RPMI7951 (cell line): ENCODE data around the gene GMEB2. TPM values are rescaled to one million over a fixed set of nuclear protein-coding genes. Genes with fewer than 3 reads are reported as not detected.

Experiments used
- DNase-seq: peaks from one replicate; pipeline ENCODE4 v3.0.0-alpha.2; 2012; ENCODE audit warnings: low read depth
- total RNA-seq: library from RNA; depleted of rRNA; stranded (reverse); fragments of >200 nt; shearing (Covaris generic); gene quantifications from 2 replicates; pipeline ENCODE4 v1.2.3, GENCODE V29; 2014; rRNA removed

GMEB2 gene
- total RNA-seq, 1 experiment from 2014 or later: 7.6 TPM

DNA sequence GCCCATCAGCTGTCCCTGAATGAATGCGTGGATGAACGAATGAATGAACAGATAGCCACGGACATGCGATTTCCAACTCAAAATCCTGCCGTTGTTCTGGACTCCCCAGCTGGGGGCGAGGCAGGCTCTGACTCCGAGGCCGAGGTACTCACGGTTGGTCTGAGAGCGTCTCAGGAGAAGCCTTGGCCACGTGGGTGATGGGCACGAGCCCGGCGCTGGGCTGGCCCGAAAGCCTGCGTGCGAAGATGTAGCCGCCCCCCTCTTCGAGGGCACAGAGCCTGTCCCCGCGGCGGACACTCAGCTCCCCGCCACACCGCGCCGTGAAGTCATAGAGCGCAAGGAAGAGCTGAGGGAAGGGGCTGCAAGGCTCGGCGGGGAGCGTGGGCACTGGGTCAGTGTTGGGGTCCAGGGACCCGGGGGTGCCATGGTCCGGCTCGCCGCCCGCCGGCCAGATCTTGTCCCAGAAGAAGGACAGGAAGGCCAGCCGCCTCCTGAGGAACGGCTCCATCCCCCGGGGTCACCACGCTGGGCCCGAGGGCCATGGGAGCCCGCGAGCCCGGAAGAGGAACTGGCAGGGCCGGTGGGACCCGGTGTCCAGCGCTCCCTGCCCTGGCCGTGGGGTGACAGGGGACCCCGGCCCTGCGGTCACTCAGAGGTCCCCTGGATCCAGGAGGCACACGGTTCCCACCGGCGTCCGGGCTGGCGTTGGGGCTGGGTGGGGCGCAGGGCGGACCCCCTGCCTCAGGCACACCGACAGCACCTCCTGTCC, 79.8 kb downstream of the GMEB2 start:
- no peak for DNase-seq

DNA sequence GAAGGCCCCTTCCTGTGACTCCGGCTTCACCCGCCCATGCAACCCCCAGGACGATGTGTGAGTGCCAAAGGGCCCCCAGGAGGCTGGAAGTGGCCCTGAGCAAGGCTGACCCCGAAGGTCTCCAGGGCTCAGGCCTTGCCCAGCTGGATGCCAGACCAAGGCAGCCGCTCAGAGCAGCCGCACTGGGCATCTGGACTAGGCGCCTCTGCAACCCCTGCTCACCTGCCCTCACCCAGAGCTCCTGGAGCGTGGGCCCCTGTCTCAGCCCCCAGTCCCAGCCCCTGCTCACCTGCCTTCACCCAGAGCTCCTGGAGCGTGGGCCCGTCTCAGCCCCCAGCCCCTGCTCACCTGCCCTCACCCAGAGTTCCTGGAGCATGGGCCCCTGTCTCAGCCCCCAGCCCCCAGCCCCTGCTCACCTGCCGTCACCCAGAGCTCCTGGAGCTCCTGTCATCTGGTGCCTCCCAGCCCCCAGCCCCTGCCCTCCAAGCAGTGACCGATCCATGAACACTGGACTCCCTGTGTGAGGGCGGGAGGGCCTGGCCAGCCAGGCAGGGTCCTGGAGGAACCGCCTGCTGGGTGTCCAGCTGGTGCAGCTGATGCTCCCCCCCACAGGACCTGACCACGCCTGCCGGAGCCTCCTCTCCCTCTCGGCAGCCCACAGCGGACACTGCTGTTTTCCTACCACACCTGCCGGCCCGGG, 80.5 kb downstream of the GMEB2 start:
- DNase-seq: no peak

DNA sequence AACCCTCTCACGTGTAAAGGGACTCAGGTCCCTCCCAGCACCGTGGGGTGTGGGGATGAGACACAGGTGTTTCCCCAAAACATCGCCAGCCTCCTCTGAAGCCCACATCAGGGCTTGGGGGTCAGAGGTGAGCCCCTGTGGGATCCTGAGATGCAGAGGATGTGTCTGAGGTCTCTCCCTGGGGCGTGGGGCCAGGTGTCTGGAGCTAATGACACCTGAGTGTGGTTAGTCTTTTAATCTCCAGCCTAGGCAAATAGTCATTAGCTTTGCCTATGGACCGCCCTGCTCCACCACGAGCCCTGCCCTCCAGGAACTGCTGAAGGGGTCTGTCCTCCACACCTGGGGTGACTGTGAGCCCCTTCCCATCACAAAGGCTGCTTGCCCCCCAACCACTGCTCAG, 81.1 kb downstream of the GMEB2 start:
- DNase-seq: no peak

DNA sequence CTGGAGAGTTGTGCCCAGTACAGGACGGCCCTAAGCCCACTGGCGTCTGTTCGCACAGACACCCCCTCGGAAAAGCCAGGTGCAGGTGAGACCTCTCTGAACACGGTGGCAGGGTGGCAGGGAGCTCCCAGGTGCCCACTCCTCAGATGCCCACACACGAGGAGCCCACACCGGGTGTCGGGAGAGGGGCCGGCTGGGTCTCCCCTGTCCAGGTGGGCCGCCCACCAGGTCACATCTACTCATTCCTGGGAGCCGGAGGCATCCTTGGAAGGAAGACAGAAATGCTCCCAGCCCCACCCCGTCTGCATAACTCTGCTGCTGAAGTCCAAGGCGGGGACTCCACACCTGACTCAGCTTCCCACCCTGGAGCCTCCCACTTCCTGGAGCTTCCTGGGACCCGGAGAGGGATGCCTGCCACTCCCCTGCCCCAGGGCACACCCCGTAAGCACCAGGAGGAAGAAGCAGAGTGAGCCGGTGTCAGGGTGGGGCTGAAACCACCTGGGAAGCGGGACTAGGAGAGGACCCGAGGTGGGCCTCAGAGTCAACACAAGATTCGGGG, 81.9 kb downstream of the GMEB2 start:
- DNase-seq: no peak

DNA sequence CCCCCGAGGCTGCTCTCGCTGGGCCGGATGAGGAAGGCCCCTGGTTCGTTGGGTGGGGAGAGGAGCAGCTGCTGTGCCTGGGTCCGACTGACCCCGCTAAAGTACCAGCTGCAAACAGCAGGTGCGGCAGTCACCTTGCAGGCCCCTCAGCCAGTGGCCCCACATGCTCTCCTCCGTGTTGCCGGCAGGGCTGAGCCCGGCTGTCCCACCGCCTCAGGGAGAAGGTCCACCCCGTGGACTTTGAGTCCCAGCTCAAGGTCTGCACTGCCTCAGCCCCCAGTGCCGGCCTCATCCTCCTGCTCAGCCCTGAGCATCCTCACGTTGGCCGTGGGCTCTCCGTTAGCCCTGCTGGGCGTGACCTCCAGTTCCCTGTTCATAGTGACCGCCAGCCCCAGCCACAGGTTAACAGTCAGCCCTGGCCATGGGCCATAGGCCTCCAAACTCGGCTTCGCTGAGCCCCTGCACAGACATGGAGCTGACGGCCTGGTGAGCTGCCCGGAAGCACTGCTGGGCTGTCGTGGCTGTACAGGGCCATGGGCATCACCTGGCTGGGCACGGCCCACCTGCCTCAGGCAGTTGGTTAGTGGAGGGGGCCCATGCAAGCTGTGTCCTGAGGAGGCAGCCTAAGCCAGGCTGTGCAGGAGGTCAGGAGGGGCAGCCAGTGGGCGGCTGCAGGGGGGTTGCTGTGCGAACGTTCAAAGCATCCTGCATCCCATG, 82.5 kb downstream of the GMEB2 start:
- no peak for DNase-seq

DNA sequence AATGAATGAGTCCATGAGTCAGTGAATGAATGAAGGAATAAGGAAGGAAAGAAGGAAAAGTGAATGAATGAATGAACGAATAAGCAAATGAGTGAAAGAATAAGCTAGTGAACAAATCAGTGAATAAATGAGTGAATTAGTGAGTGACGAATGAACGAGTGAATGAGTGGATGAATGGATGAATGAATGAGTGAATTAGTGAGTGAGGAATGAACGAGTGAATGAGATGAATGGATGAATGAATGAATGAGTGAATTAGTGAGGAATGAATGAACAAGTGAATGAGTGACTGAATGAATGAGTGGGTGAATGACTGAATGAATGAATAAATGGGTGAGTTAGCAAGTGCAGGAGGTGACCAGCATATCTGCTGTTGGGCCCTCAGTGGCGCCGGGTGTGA, 83.2 kb downstream of the GMEB2 start:
- DNase-seq: no peak

DNA sequence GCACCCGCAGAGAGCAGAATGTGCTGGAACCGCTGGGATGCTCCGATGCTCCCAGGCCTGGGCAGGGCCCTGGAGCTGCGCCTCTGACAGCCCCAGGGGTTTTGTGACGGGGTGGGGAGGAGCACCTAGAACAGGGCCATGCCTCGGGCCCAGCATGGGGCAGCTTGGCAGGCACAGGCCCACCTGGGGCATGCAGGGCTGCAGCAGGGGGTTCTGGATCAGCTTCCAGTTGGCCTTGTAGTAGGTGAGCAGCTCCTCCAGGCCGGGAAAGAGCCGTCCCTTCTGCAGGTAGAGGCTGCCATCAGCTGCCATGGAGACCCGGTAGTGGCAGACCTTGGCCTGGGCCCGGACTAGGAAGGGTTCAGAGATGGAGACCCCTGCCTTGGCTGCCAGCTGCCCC, 83.8 kb downstream of the GMEB2 start:
- no peak for DNase-seq

DNA sequence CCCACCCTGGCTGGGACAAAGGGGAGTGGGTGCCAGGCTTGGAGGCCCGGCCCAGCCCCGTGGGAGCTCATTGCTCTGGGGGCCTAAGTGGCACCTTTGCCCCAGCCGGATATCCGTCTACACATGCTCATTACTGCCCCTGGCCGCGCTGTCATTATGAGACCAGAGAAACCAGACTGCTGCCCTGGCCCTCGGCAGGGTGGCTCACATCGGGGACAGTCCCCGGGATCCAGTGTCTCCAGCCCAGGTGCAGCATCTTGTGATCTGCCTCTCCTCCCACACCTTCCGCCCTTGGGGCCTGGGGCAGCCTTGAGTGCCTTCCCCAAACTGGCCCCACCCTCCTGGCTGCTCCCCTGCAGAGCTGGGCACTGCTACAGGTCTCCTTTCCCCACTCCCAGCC, 84.2 kb downstream of the GMEB2 start:
- no peak for DNase-seq

DNA sequence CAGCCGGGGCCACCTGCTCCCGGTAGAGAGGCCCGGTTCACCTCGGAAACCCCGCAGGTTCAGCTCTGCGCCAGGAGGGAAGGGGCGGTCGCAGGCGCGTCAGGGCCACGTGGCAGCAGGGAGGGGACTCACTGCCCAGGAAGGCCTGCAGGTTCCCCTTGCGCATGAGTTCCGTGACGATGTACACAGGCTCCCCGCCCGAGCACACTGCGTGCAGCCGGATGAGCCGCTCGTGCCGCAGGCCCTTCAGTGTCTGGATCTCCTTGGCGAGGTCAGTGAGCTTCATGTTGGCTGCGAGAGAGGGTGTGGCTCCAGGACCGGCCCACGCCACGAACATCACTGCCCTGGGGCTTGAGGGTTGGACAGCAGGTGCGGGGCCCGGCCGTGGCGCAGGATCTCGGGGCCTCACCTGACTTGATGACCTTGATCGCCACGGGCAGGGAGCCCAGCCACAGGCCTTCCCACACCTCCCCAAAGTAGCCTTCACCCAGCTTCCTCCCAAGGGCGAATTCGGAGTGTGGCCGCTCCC, 84.8 kb downstream of the GMEB2 start:
- no peak for DNase-seq

DNA sequence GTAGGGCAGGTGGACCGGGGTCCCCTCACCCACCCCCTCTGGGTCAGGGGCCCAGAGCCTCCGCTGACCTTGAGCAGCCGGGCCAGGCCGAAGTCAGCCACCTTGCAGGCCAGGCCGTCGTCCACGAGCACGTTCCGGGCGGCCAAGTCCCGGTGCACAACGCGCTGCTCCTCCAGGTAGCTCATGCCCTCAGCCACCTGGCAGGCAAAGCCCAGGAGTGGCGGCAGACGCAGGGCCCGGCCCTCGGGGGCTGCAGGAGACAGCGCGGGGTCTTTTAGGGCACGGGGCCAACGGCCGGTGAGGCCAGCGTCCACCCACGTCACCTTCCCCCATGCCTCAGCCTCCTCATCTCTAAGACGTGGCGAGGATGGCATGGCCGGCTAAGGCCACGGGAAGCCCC, 85.5 kb downstream of the GMEB2 start:
- no peak for DNase-seq

DNA sequence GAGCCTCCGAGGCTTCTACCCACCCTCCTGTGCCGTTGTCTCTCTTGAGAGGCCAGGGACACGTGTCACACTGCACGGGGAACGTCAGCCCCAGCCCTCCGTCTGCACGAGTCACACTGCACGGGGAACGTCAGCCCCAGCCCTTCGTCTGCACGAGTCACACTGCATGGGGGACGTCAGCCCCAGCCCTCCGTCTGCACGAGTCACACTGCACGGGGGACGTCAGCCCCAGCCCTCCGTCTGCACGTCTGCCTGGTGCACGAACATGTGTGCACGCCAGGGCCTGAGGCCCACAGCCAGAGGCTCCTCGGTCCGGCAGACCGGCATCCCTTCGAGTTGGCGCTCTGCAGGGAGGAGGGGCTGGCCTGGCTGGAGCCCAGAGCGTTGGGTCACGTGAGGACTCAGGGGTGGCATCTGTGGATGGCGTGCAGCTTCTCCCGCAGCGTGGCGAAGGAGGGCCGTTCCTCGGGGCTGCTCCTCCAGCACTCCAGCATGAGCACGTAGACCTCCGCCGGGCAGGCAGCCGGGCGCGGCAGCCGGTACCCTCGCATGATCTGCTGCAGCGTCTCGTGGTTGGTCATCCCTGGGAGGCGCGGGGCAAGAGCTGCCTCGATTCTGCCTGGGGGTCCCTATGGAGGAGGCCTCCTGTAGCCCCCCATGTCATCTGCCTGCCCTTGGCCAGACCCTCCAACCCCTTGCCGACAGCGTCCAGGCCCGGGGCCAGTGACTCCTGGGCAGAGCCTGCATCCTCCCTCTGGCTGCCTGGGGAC, 86.3 kb downstream of the GMEB2 start:
- peak; percentile 80 for DNase-seq

DNA sequence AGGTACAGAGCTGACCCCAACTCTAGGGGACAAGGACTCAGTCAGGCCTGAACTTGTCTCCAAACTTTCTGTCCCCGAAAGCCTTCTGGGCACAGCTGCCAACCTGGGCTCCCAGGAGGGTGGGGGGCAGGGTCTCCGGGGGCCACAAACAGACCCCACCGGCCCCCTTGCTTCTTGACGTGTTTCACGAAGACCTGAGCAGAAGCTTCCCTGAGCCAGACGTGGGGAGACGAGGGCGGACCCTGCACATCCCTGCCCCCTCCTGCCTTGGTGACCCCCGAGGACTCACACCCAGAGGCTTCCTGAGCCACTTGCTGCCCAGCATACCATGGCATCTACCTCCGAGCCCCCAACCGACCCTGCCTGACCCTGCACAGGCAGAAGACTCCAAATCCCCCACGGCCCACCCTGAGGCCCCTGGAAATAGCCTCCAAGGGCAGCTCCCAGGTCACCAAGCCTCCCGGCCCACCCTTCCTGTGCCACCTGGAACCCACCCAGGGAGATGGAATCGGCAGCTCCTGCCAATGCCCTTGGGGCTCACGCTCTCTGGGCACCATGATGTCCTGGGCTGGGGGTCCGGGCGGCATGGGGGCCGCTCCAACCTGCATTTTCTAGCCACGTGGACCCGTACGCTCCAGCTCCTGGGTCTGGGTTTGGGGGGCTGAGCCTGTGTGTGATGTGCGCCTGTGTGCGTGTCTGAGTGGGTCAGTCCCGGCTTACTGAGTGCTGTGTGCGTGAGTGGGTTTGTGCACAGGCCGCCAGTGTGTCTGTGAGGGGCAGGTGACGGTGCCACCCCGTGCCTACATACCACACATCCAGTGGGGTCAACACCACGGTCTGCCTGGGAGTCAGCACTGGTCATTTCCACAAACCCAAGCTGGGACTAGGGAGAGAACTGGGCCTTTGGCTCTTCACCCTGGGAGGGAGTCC, 87.2 kb downstream of the GMEB2 start:
- no peak for DNase-seq

DNA sequence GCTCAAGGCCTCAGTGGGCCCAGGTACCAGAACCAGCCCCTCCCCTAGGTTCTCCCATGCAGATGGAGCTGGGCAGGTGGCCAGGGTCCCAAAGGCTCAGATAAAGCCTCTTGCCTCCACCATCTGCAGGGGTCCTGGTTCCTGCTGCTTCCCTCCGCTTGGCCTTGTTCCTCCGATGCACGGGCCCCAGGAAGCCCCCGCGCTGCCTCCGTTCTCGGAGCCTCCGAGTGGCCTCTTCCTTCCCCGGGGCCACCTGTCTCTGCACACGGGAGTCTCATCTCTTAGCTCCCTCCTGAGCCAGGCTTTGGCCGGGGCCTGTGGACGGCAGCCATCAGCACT, 87.8 kb downstream of the GMEB2 start:
- DNase-seq: no peak

DNA sequence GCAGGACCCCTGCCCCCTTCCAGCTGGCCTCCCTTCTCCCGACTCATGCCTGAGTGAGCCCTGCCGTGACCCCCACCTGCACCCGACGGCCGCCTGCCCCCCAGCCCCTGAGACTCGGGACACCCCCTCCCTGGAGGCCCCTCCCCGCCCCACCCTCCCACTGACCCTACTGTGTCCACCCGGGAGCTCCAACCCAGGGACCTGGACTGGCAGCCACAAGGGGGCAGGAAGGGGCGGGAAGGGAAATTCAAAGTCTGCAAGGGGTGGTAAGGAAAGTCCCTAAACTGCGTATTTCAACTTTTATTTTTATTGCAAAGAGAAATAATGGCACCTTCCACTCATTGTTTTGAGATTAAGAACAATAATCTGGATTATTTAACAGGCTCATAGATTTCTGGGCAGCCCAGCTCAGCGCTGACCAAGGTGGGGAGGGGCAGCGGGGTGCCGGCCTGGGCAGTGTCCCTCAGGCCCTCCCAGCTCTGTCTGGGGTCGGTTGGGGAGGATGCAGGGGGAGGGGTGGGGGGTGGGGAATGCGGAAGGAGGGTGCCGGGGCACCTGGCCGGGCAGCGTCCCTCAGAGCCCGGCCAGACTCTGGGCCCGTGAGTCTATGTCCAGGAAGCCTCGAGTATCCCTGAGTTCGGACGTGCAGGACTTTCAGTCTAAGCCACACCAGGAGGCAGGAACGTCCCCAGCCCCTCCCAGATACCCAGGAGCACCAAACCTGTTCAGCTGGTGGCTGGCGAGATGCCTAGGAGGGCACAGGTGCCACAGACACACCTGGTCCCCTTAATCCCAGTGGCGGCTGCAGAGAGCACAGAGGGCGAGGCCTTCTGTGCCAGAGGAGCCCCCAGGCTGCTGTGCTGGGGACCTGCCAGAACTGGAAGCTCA, 88.5 kb downstream of the GMEB2 start:
- DNase-seq: no peak

Other genes with a start within 250 kb of the GMEB2 start
- gene KCNQ2, start 154.4 kb downstream of the GMEB2 start, total RNA-seq: 0.10 and 2.5 TPM in 2 replicates
- gene EEF1A2, start 128.0 kb downstream of the GMEB2 start, total RNA-seq: 14.1 and 17.6 TPM in 2 replicates
- gene PPDPF, start 106.3 kb downstream of the GMEB2 start, total RNA-seq: 140 and 185 TPM in 2 replicates
- 0.48 TPM in 1 of 2 replicates, not detected in the other for gene PTK6, start 89.7 kb downstream of the GMEB2 start, total RNA-seq
- gene SRMS, start 79.4 kb downstream of the GMEB2 start, total RNA-seq: not detected in 2 replicates
- gene FNDC11, start 72.9 kb downstream of the GMEB2 start, total RNA-seq: 1.8 and 1.9 TPM in 2 replicates
- 13.3 and 23.4 TPM in 2 replicates for gene HELZ2, start 52.9 kb downstream of the GMEB2 start, total RNA-seq
- 75.3 and 102 TPM in 2 replicates for gene STMN3, start 26.3 kb upstream of the GMEB2 start, total RNA-seq
- 17.4 and 18.7 TPM in 2 replicates for gene RTEL1, start 31.2 kb upstream of the GMEB2 start, total RNA-seq
- gene TNFRSF6B, start 69.6 kb upstream of the GMEB2 start, total RNA-seq: 0.36 and 1.1 TPM in 2 replicates
- gene ARFRP1, start 80.9 kb upstream of the GMEB2 start, total RNA-seq: 38.8 and 69.0 TPM in 2 replicates
- gene ZGPAT, start 80.9 kb upstream of the GMEB2 start, total RNA-seq: 8.3 and 28.5 TPM in 2 replicates
- gene LIME1, start 109.6 kb upstream of the GMEB2 start, total RNA-seq: 0.72 and 4.4 TPM in 2 replicates
- 29.3 and 46.9 TPM in 2 replicates for gene SLC2A4RG, start 112.7 kb upstream of the GMEB2 start, total RNA-seq
- 3.4 and 5.8 TPM in 2 replicates for gene ZBTB46, start 204.2 kb upstream of the GMEB2 start, total RNA-seq
- not detected in 2 replicates for gene ABHD16B, start 234.4 kb upstream of the GMEB2 start, total RNA-seq
- gene TPD52L2, start 238.2 kb upstream of the GMEB2 start, total RNA-seq: 137 and 140 TPM in 2 replicates